CD4-positive, alpha-beta T cell (primary cell): ENCODE results near the gene VRK1. TPM values are rescaled to one million over a fixed set of nuclear protein-coding genes. Genes with fewer than 3 reads are reported as not detected.

Experiments
- ATAC-seq: fragments of 200-7000 bp; cut with Tn5 transposase; one replicate; pipeline ENCODE4 v1.10.0; 2022; ENCODE audit warnings: mild to moderate bottlenecking; ENCODE audit not compliant: poor library complexity
- CTCF ChIA-PET: fragments of 350-600 bp; sonication (Branson Sonifier 250); formaldehyde crosslinking; loops from one replicate; lab custom pipeline; 2021; ENCODE audit warnings: antibody characterized with exemption, inconsistent platforms; lab: Charles Lee
- POLR2A ChIA-PET: fragments of 350-600 bp; sonication (Branson Sonifier 250); formaldehyde crosslinking; loops from one replicate; lab custom pipeline; 2021; ENCODE audit warnings: antibody characterized with exemption, inconsistent platforms; lab: Charles Lee
- DNase-seq, 14 experiments: peaks; one replicate each; pipeline ENCODE4 v3.0.0-alpha.2; 2013 to 2020; ENCODE audit warnings: mixed read lengths in 2 of 14
- H3K27ac ChIP-seq, 2 donors: one replicate each; pipeline versions ENCODE4 v1.5.1 to v1.7.0; 2013; ENCODE audit warnings: low read length in 2 of 2, low read depth in 1 of 2, mild to moderate bottlenecking in 1 of 2
- H3K27me3 ChIP-seq, 2 experiments: 1 replicate in 1 of 2; 2 replicates in 1 of 2; pipeline versions ENCODE4 v1.6.1 to v1.7.0; 2013; ENCODE audit warnings: low read length in 2 of 2, control low read depth in 1 of 2, mild to moderate bottlenecking in 1 of 2, moderate library complexity in 1 of 2; ENCODE audit not compliant: insufficient read depth in 2 of 2, control insufficient read depth in 1 of 2
- H3K36me3 ChIP-seq: one replicate; pipeline ENCODE4 v1.6.1; 2013; ENCODE audit warnings: low read length, control low read depth; ENCODE audit not compliant: insufficient read depth
- H3K4me1 ChIP-seq: one replicate; pipeline ENCODE4 v1.6.1; 2013; ENCODE audit warnings: low read length, control low read depth; ENCODE audit not compliant: insufficient read depth
- H3K4me3 ChIP-seq: one replicate; pipeline ENCODE4 v1.5.1; 2013; ENCODE audit warnings: mild to moderate bottlenecking, low read length, moderate library complexity
- H3K9me3 ChIP-seq, 2 experiments: 1 replicate in 1 of 2; 2 replicates in 1 of 2; pipeline versions ENCODE4 v1.6.1 to v1.7.0; 2013; ENCODE audit warnings: low read length in 2 of 2, mild to moderate bottlenecking in 2 of 2, control low read depth in 1 of 2, moderate library complexity in 1 of 2; ENCODE audit not compliant: control insufficient read depth in 1 of 2, insufficient read depth in 1 of 2
- H3K27ac Mint-ChIP-seq: one replicate; pipeline ENCODE4 v1.8.0; 2020; ENCODE audit warnings: mixed read lengths
- H3K27me3 Mint-ChIP-seq: one replicate; pipeline ENCODE4 v1.8.0; 2021; ENCODE audit warnings: mixed read lengths
- H3K36me3 Mint-ChIP-seq: one replicate; pipeline ENCODE4 v1.8.0; 2021; ENCODE audit warnings: low read depth, mixed read lengths
- H3K4me1 Mint-ChIP-seq: one replicate; pipeline ENCODE4 v1.8.0; 2021; ENCODE audit warnings: low read depth, mixed read lengths
- H3K4me3 Mint-ChIP-seq: one replicate; pipeline ENCODE4 v1.8.0; 2020; ENCODE audit warnings: mild to moderate bottlenecking, mixed read lengths
- H3K9me3 Mint-ChIP-seq: one replicate; pipeline ENCODE4 v1.8.0; 2020; ENCODE audit warnings: mixed read lengths
- CTCF ChIP-seq: fragments of 200-600 bp; IDR thresholded peaks from one replicate; pipeline ENCODE4 v1.8.0; 2022; ENCODE audit warnings: antibody characterized with exemption, mild to moderate bottlenecking
- intact Hi-C, 2 experiments: fragments of 100-400 bp; cut with DNase I in 1 of 2; cut with micrococcal nuclease in 1 of 2; formaldehyde crosslinking; loops; one replicate each; pipeline versions ENCODE4 v1.15.1 to v1.9.0; 2023 to 2025; cut with DNase I, micrococcal nuclease
- total RNA-seq, 174 experiments: library from RNA in 2 of 174; stranded (reverse) in 2 of 174; gene quantifications; one replicate each; pipeline ENCODE4 v1.2.3 and lab custom pipeline; 2021 to 2026

The VRK1 gene
- total RNA-seq, 2 experiments from 2014 or later = 36.7 to 41.0 TPM

DNA sequence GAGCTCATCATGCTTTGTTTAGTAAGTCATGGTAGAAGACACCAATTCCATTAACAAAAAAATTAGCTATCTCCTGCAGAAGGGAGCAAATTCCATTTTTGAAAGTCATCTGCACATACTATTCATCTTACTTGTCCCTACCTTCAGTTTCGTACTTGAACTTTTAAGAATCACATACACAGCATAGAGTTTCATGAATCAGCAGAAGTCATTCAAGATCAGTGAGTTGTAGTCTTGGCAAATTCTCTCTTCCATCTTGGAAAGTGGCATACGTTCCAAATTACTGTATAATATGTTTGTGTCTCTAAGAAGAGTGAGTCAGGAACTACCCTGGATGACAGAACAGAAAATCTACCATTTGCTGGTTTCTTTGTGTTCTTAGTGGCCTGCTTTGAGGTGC lies 14.1 kb downstream of the VRK1 start:
- ChIA-PET POLR2A (interaction anchor here (2.5 kb wide), 1 partner anchor 14 kb away, joined by 9 read pairs; the partner anchor contains the start of gene VRK1), CTCF (no interaction called here)
- H3K27ac Mint-ChIP-seq = no peak overlapping the region
- H3K27me3 ChIP-seq = no peaks in the 10 kb centered on the region
- DNase-seq = no peak
- no peaks in the 10 kb centered on the region for H3K27me3 Mint-ChIP-seq
- intact Hi-C loops = no loop called here
- H3K27ac ChIP-seq = no peak overlapping the region
- ATAC-seq = no peak
- H3K36me3 Mint-ChIP-seq = peaks cover 17% of the 10 kb centered on the region
- H3K4me3 ChIP-seq = no peak overlapping the region
- H3K9me3 Mint-ChIP-seq = no peaks in the 10 kb centered on the region
- H3K4me1 Mint-ChIP-seq = peaks cover 59% of the 10 kb centered on the region
- H3K4me3 Mint-ChIP-seq = no peak overlapping the region
- TF ChIP-seq CTCF = no peak
- H3K9me3 ChIP-seq = no peaks in the 10 kb centered on the region
- no peaks in the 10 kb centered on the region for H3K36me3 ChIP-seq
- H3K4me1 ChIP-seq = peaks cover 4% of the 10 kb centered on the region

DNA sequence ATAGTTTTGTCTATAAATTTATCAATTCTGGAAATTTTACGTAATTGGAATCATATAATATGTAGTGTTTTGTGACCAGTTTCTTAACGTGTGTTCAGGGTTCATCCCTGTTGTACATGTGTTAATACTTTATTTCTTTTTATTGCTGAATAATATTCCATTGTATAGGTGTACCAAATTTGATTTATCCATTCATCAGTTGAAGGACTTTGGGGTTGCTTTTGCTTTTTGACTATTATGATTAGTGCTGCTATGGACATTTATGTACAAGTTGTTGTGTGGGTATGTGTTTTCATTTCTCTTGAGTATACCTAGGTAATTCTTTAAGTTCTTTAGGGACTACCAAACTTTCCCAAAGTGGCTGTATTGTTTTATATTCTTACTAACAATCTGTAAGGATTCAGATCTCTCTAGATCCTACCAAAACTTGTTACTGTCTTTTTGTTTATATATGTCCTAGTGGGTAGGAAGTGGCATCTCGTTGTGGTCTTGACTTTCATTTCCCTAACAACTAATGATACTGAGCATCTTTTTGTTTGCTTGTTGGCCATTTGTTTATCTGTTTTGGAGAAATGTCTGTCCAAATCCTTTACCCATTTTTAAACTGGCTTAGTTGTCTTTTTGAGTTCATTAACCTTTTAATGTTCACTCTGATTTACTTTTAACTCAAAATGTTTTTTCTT lies 14.9 kb downstream of the VRK1 start:
- H3K4me1 ChIP-seq = peaks cover 4% of the 10 kb centered on the region
- Mint-ChIP-seq H3K4me1 (peaks cover 61% of the 10 kb centered on the region), H3K27ac (no peak overlapping the region)

DNA sequence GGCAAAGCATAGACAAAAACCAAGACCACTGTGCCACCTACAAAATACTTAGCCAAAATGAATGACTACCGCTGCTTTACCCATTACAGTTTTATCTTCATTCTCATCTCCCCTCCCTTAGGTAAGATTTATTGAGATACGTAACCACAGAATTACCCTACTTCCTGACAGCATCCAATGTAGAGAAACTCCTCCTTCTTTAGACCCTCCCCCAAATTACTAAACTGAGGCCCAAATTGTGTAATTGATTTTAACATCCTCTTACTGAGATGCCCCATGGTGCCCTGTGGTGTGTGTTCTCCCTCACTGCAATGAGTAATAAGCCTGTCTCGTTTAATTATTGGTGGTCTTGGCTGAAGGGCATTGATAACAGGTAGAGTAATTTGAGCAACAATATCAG lies 19.1 kb downstream of the VRK1 start:
- Histone ChIP-seq H3K4me1 (peaks cover 4% of the 10 kb centered on the region), H3K9me3 (no peaks in the 10 kb centered on the region), H3K27ac (no peak overlapping the region), H3K36me3 (no peaks in the 10 kb centered on the region), H3K27me3 (no peaks in the 10 kb centered on the region), H3K4me3 (no peak overlapping the region)
- no peak overlapping the region for H3K27ac Mint-ChIP-seq
- intact Hi-C loops = no loop called here
- H3K4me1 Mint-ChIP-seq = peaks cover 55% of the 10 kb centered on the region
- ChIA-PET POLR2A (no interaction called here), CTCF (no interaction called here)
- no peaks in the 10 kb centered on the region for H3K9me3 Mint-ChIP-seq
- DNase-seq (peak in 1 of 14 experiments; percentile 1), ATAC-seq (no peak)
- H3K36me3 Mint-ChIP-seq = peaks cover 9% of the 10 kb centered on the region
- H3K27me3 Mint-ChIP-seq = no peaks in the 10 kb centered on the region
- no peak for TF ChIP-seq CTCF
- no peak overlapping the region for H3K4me3 Mint-ChIP-seq

More for the DNA sequence above, 14.9 kb downstream of the VRK1 start:
- Mint-ChIP-seq H3K9me3 (no peaks in the 10 kb centered on the region), H3K4me3 (no peak overlapping the region), H3K36me3 (peaks cover 12% of the 10 kb centered on the region), H3K27me3 (no peaks in the 10 kb centered on the region)
- Histone ChIP-seq H3K9me3 (no peaks in the 10 kb centered on the region), H3K27ac (no peak overlapping the region), H3K36me3 (no peaks in the 10 kb centered on the region), H3K4me3 (no peak overlapping the region), H3K27me3 (no peaks in the 10 kb centered on the region)
- CTCF ChIA-PET = no interaction called here
- DNase-seq (peak in 1 of 14 experiments; percentile 47), ATAC-seq (no peak)
- TF ChIP-seq CTCF = no peak
- intact Hi-C loops = no loop called here
- POLR2A ChIA-PET = interaction anchor here (2.5 kb wide), 1 partner anchor 15 kb away, joined by 9 read pairs; the partner anchor contains the start of gene VRK1
